H1 (cell line): ENCODE results near the gene TRIM59. TPM values are rescaled to one million over a fixed set of nuclear protein-coding genes. Genes with fewer than 3 reads are reported as not detected.
A peak's percentile ranks its signal among the peaks of the same experiment; 100 is the strongest.

Source experiments
- BACH1 ChIP-seq: IDR thresholded peaks from 2 replicates; pipeline ENCODE4 v1.6.1; 2012; ENCODE audit warnings: low read length, improper control_type of control experiment
- CHD2 ChIP-seq: IDR thresholded peaks from 2 replicates; pipeline ENCODE4 v1.6.1; 2012; ENCODE audit warnings: low read length, improper control_type of control experiment
- CHD7 ChIP-seq: fragments of 300-600 bp; sonication (generic); IDR thresholded peaks from 2 replicates; pipeline ENCODE4 v1.7.1; 2012; ENCODE audit warnings: low read length, moderate library complexity, mild to moderate bottlenecking, inconsistent platforms; ENCODE audit not compliant: insufficient replicate concordance
- CREB1 ChIP-seq: IDR thresholded peaks from 2 replicates; pipeline ENCODE4 v1.6.1; 2012; ENCODE audit warnings: inconsistent platforms
- EZH2 ChIP-seq: fragments of 200-600 bp; sonication (generic); IDR thresholded peaks from 2 replicates; pipeline ENCODE4 v1.7.1; 2012; ENCODE audit warnings: low read depth, mild to moderate bottlenecking, moderate library complexity, low read length, inconsistent platforms; ENCODE audit not compliant: severe bottlenecking
- HDAC6 ChIP-seq: IDR thresholded peaks from one replicate; pipeline ENCODE4 v1.7.1; 2012; ENCODE audit warnings: low read depth, mild to moderate bottlenecking, inconsistent platforms, low read length, moderate library complexity
- KDM1A ChIP-seq: fragments of 200-600, 300-600 bp; sonication (generic); IDR thresholded peaks from 2 replicates; pipeline ENCODE4 v1.7.1; 2016; ENCODE audit warnings: mild to moderate bottlenecking, low read length, borderline replicate concordance
- POLR2AphosphoS5 ChIP-seq: IDR thresholded peaks from 2 replicates; pipeline ENCODE4 v1.6.1; 2011; ENCODE audit warnings: low read depth, low read length
- RXRA ChIP-seq: IDR thresholded peaks from 2 replicates; pipeline ENCODE4 v1.6.1; 2011; ENCODE audit warnings: low read depth, mild to moderate bottlenecking, low read length, moderate library complexity; ENCODE audit not compliant: insufficient read depth
- SP1 ChIP-seq: IDR thresholded peaks from 2 replicates; pipeline ENCODE4 v1.6.1; 2011; ENCODE audit warnings: low read depth, low read length
- polyA plus RNA-seq, 7 experiments: library from polyadenylated mRNA; depleted of rRNA in 3 of 7; stranded (reverse) in 5 of 7; unstranded in 2 of 7; fragments of >200 nt in 5 of 7; fragments of 200-250 nt in 2 of 7; gene quantifications; 1 replicate in 5 of 7; 2 replicates in 1 of 7; 4 replicates in 1 of 7; pipeline versions ENCODE4 v1.2.1 to v1.2.3, GENCODE V29; 2011 to 2013; ENCODE audit warnings: missing spikeins in 2 of 7, mixed read lengths in 2 of 7
- total RNA-seq: library from RNA; stranded (reverse); fragmentation: NEBNext Ultra II Directional; extraction: Animal tissue kit (Norgen Biotek cat#: 25700); gene quantifications from 2 replicates; pipeline ENCODE4 v1.2.1, GENCODE V29; 2021

The TRIM59 gene
- total and polyA plus RNA-seq, 2 of the 8 experiments (the other 6 are each of a cell fraction or from before 2014, with no cell fraction given): 11.6 to 53.4 TPM

- peak; percentile 57 for TF ChIP-seq CHD7
- peak; percentile 46; the same call in 1 of the 2 replicates for TF ChIP-seq KDM1A
- no peak for TF ChIP-seq SP1
- no peak for TF ChIP-seq CHD2
- TF ChIP-seq BACH1: no peak; the same call in 1 of the 2 replicates
- peak; percentile 90 for TF ChIP-seq POLR2AphosphoS5
- TF ChIP-seq EZH2: no peak
- no peak for TF ChIP-seq RXRA
- TF ChIP-seq CREB1: peak; percentile 50
- TF ChIP-seq HDAC6: no peak
These were observed at the start of gene TRIM59 (continued) for GRCh38 chr3:160449636-160450598.
